Thoracic aorta (tissue), 2 donors: ENCODE data around the gene HPGDS. TPM values are rescaled to one million over a fixed set of nuclear protein-coding genes. Genes with fewer than 3 reads are reported as not detected.

ENCODE experiments used
- ATAC-seq: fragments of 150-250 bp; one replicate; pipeline ENCODE4 v1.8.0; 2017; ENCODE audit warnings: low read depth; ENCODE audit not compliant: insufficient number of reproducible peaks, low FRiP score
- DNase-seq: peaks from one replicate; pipeline ENCODE4 v3.0.0-alpha.2; 2020; ENCODE audit warnings: low spot score
- H3K27ac ChIP-seq, 2 donors: fragments of 200-600 bp; sonication (generic); 1 replicate in 1 of 2; 2 replicates in 1 of 2; pipeline ENCODE4 v1.5.1; 2016; ENCODE audit warnings: mild to moderate bottlenecking in 2 of 2, moderate library complexity in 2 of 2
- H3K27me3 ChIP-seq: fragments of 200-600 bp; sonication (generic); replicated peaks from 2 replicates; pipeline ENCODE4 v1.6.0; 2016; ENCODE audit warnings: mild to moderate bottlenecking; ENCODE audit not compliant: insufficient read depth
- H3K36me3 ChIP-seq: fragments of 200-600 bp; sonication (generic); one replicate; pipeline ENCODE4 v1.5.1; 2016
- H3K4me1 ChIP-seq, 2 donors: fragments of 200-600 bp; sonication (generic); 1 replicate in 1 of 2; 2 replicates in 1 of 2; pipeline versions ENCODE4 v1.5.1 to v1.6.0; 2016; ENCODE audit warnings: low read depth in 2 of 2, mild to moderate bottlenecking in 1 of 2; ENCODE audit not compliant: control insufficient read depth in 1 of 2
- H3K4me3 ChIP-seq: fragments of 200-600 bp; sonication (generic); 2 replicates; pipeline ENCODE4 v1.5.1; 2016; ENCODE audit warnings: mild to moderate bottlenecking
- H3K9me3 ChIP-seq: fragments of 200-600 bp; sonication (generic); 2 replicates; pipeline ENCODE4 v1.5.1; 2016
- total RNA-seq, 2 donors: library from RNA; depleted of rRNA; stranded (reverse); fragments of >200 nt; gene quantifications; one replicate each; pipeline versions ENCODE4 v1.1.0 to v1.2.3, GENCODE V29; 2016
- TF ChIP-seq, protein P1 (sequence below): fragments of 200-600 bp; sonication (generic); IDR thresholded peaks from one replicate; pipeline ENCODE4 v1.5.1; 2019; ENCODE audit warnings: antibody characterized with exemption

Gene HPGDS
- total RNA-seq, 2 donors from 2014 or later = 2.8 to 16.7 TPM

DNA sequence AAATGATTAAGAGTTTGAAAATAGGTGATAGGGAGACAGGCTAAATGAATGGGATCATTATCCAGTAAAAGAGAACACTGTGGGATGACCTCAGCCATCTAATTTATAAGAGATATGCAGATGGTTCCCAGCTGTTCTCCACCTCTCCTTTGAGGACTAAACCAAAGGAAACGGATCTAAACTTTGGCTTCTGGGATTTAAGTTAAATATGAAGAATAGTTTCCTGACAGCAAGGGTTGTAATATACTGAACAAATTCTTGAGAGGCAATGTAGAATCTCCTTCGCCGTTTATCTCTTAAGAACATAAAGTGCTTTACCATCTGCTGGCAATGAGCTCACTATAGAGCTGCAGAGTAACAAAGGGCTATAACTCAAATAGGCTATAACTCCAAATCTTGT lies 35.4 kb upstream of the HPGDS start:
- Histone ChIP-seq H3K4me3 (no peak overlapping the region), H3K27ac (no peak overlapping the region), H3K36me3 (no peaks in the 10 kb centered on the region), H3K9me3 (no peaks in the 10 kb centered on the region), H3K27me3 (no peaks in the 10 kb centered on the region), H3K4me1 (no peaks in the 10 kb centered on the region)
- ATAC-seq (no peak), DNase-seq (no peak)
- TF ChIP-seq, protein P1, sequence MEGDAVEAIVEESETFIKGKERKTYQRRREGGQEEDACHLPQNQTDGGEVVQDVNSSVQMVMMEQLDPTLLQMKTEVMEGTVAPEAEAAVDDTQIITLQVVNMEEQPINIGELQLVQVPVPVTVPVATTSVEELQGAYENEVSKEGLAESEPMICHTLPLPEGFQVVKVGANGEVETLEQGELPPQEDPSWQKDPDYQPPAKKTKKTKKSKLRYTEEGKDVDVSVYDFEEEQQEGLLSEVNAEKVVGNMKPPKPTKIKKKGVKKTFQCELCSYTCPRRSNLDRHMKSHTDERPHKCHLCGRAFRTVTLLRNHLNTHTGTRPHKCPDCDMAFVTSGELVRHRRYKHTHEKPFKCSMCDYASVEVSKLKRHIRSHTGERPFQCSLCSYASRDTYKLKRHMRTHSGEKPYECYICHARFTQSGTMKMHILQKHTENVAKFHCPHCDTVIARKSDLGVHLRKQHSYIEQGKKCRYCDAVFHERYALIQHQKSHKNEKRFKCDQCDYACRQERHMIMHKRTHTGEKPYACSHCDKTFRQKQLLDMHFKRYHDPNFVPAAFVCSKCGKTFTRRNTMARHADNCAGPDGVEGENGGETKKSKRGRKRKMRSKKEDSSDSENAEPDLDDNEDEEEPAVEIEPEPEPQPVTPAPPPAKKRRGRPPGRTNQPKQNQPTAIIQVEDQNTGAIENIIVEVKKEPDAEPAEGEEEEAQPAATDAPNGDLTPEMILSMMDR = no peak

GRCh38 chr4:94377294-94377693 lies 34.7 kb upstream of the HPGDS start:
- TF ChIP-seq, protein P1 = no peak
- ATAC-seq (no peak), DNase-seq (no peak)
- Histone ChIP-seq H3K4me1 (no peaks in the 10 kb centered on the region), H3K4me3 (no peak overlapping the region), H3K27me3 (no peaks in the 10 kb centered on the region), H3K27ac (no peak overlapping the region), H3K36me3 (no peaks in the 10 kb centered on the region), H3K9me3 (no peaks in the 10 kb centered on the region)

DNA sequence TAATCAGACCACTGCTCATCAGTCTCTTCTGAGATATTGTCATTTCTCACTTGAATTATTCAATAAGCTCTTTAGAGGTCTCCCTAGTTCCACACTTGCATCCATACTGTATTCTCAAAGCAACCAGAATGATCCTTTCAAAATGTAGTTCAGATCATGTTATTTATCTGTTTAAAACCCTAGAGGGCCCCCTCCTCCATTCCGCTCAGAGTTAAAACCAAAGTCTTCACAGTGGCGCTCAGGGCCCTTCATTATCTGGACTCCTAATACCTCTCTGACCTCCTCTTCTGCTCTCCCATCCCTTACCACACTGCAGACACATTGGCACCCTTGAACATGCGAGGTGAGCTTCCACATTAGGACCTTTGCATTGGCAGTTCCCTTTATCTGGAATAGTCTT lies 32.7 kb upstream of the HPGDS start:
- Histone ChIP-seq H3K4me3 (no peak overlapping the region), H3K36me3 (no peaks in the 10 kb centered on the region), H3K9me3 (no peaks in the 10 kb centered on the region), H3K27me3 (no peaks in the 10 kb centered on the region), H3K4me1 (no peaks in the 10 kb centered on the region), H3K27ac (no peak overlapping the region)
- no peak for DNase-seq
- ATAC-seq = no peak
- TF ChIP-seq, protein P1 = no peak

DNA sequence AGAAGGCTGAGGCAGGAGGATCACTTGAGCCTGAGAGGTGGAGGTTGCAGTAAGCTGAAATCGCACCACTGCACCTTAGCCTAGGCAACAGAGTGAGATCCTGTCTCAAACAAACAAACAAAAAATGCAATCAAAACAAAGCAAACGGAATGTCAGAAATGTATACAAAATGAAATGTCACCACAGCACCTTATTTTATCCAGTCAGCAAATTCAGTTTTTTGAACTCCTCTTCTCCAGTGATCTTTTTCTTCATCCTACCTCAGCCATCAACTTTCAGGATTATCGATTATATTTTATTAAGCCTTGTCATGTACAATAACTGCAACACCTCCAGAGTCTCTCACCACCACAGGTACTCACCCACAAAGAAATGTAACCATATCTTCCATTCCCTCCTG lies 31.1 kb upstream of the HPGDS start:
- H3K27me3 ChIP-seq = no peaks in the 10 kb centered on the region
- H3K27ac ChIP-seq = no peak overlapping the region
- DNase-seq (no peak), ATAC-seq (no peak)
- no peaks in the 10 kb centered on the region for H3K36me3 ChIP-seq
- H3K4me1 ChIP-seq = no peaks in the 10 kb centered on the region
- TF ChIP-seq, protein P1 = no peak
- no peaks in the 10 kb centered on the region for H3K9me3 ChIP-seq
- H3K4me3 ChIP-seq = no peak overlapping the region

DNA sequence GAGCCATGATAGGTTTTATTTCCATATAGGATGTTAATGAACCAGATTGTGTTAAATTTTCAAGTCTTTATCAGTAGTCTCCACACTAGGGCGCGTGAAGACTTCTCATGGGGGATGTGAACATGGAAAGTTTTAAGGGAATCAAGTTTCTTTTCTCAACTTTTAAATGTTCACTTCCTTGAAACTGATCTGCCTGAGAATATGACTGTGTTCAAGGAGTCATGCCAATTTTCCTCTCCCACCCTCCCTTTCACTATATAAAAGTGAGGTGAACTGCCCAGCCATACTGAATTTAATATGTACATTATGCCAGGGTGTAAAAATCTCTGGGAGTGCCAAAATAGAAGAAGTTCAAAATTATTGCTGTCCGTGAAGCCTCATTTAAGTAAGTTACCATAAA lies 30.4 kb upstream of the HPGDS start:
- H3K27me3 ChIP-seq = no peaks in the 10 kb centered on the region
- DNase-seq (no peak), ATAC-seq (no peak)

More for the DNA sequence above, 30.4 kb upstream of the HPGDS start:
- TF ChIP-seq, protein P1 = no peak
- Histone ChIP-seq H3K9me3 (no peaks in the 10 kb centered on the region), H3K4me3 (no peak overlapping the region), H3K36me3 (no peaks in the 10 kb centered on the region), H3K4me1 (no peaks in the 10 kb centered on the region), H3K27ac (no peak overlapping the region)
